Stimulated activated naive CD8-positive, alpha-beta T cell treated with anti-CD3 and anti-CD28 coated beads, Interleukin-15, amount 100 ng/mL, for 72 hours (primary cell): Measurements from ENCODE around the gene CR1L.
A peak's percentile ranks its signal among the peaks of the same experiment; 100 is the strongest.
"Not testable (repeated sequence)": the region's sequence is repeated elsewhere in the genome, so short reads cannot be mapped to it uniquely, and the experiment has no call there.

Experiments used
- ATAC-seq: fragments of 150-1000 bp; cut with Tn5 transposase; 2 replicates; pipeline ENCODE4 v1.10.0; 2021; ENCODE audit warnings: mild to moderate bottlenecking, moderate library complexity
- DNase-seq, 2 donors: peaks; one replicate each; pipeline ENCODE4 v3.0.0; 2021 to 2022
- H3K27ac Mint-ChIP-seq, 2 donors: one replicate each; pipeline ENCODE4 v1.8.0; 2022; ENCODE audit warnings: mild to moderate bottlenecking in 2 of 2, mixed read lengths in 2 of 2, moderate library complexity in 2 of 2
- H3K27me3 Mint-ChIP-seq: one replicate; pipeline ENCODE4 v1.8.0; 2022; ENCODE audit warnings: mixed read lengths
- H3K4me1 Mint-ChIP-seq: one replicate; pipeline ENCODE4 v1.8.0; 2022; ENCODE audit warnings: mild to moderate bottlenecking, mixed read lengths
- H3K4me3 Mint-ChIP-seq, 2 donors: one replicate each; pipeline ENCODE4 v1.8.0; 2022; ENCODE audit warnings: mild to moderate bottlenecking in 2 of 2, mixed read lengths in 2 of 2, moderate library complexity in 1 of 2
- H3K9me3 Mint-ChIP-seq, 2 donors: one replicate each; pipeline ENCODE4 v1.8.0; 2022; ENCODE audit warnings: mixed read lengths in 2 of 2

Gene CR1L

GRCh38 chr1:207744000-207744534 lies 99.1 kb downstream of the CR1L start:
- peaks cover 0 to 4% of the 10 kb centered on the region in 2 donors for H3K9me3 Mint-ChIP-seq
- no peak for ATAC-seq
- no peaks in the 10 kb centered on the region for H3K27me3 Mint-ChIP-seq
- H3K27ac Mint-ChIP-seq = no peak overlapping the region
- peaks cover 11% of the 10 kb centered on the region for H3K4me1 Mint-ChIP-seq
- DNase-seq = no peak
- no peak overlapping the region for H3K4me3 Mint-ChIP-seq

- H3K27me3 Mint-ChIP-seq = no peaks in the 10 kb centered on the region
- H3K9me3 Mint-ChIP-seq = peaks cover 0 to 4% of the 10 kb centered on the region in 2 donors
These were observed 100.4 kb downstream of the CR1L start for GRCh38 chr1:207745285-207745684.

GRCh38 chr1:207745839-207746767 lies 101.2 kb downstream of the CR1L start:
- H3K4me1 Mint-ChIP-seq = peaks cover 25% of the 10 kb centered on the region
- H3K9me3 Mint-ChIP-seq = peaks cover 0 to 4% of the 10 kb centered on the region in 2 donors
- H3K4me3 Mint-ChIP-seq = no peak overlapping the region
- no peak overlapping the region for H3K27ac Mint-ChIP-seq
- no peak for DNase-seq
- no peak for ATAC-seq
- H3K27me3 Mint-ChIP-seq = no peaks in the 10 kb centered on the region

More at GRCh38 chr1:207745285-207745684, 100.4 kb downstream of the CR1L start:
- Mint-ChIP-seq H3K4me1 (peaks cover 20% of the 10 kb centered on the region), H3K27ac (no peak overlapping the region), H3K4me3 (no peak overlapping the region)
- ATAC-seq (no peak), DNase-seq (no peak)

GRCh38 chr1:207747627-207748492 lies 102.9 kb downstream of the CR1L start:
- Mint-ChIP-seq H3K27me3 (no peaks in the 10 kb centered on the region), H3K4me1 (peaks cover 31% of the 10 kb centered on the region), H3K4me3 (no peak overlapping the region), H3K27ac (no peak overlapping the region), H3K9me3 (peaks cover 0 to 4% of the 10 kb centered on the region in 2 donors)
- ATAC-seq (no peak), DNase-seq (no peak)

GRCh38 chr1:207748737-207749528 lies 104.0 kb downstream of the CR1L start:
- Mint-ChIP-seq H3K4me1 (peaks cover 35% of the 10 kb centered on the region), H3K9me3 (peaks cover 0 to 4% of the 10 kb centered on the region in 2 donors), H3K27ac (peak overlapping the region in 1 of 2 donors; percentile 86), H3K4me3 (peak overlapping the region; percentile 39 to 54), H3K27me3 (no peaks in the 10 kb centered on the region)
- ATAC-seq (no peak), DNase-seq (no peak)

- DNase-seq (no peak), ATAC-seq (no peak)
- peak overlapping the region; percentile 96 to 99 for H3K4me3 Mint-ChIP-seq
- no peaks in the 10 kb centered on the region for H3K27me3 Mint-ChIP-seq
- H3K4me1 Mint-ChIP-seq = peaks cover 51% of the 10 kb centered on the region
- peak overlapping the region; percentile 98 to 99 for H3K27ac Mint-ChIP-seq
- H3K9me3 Mint-ChIP-seq = peaks cover 0 to 4% of the 10 kb centered on the region in 2 donors
These were observed 105.8 kb downstream of the CR1L start for GRCh38 chr1:207750631-207751305.

- DNase-seq, H3K9me3 Mint-ChIP-seq, H3K27me3 Mint-ChIP-seq: not testable (repeated sequence)
- Mint-ChIP-seq H3K4me1 (peaks cover 58% of the 10 kb centered on the region), H3K27ac (peak overlapping the region; percentile 98 to 99), H3K4me3 (peak overlapping the region; percentile 96 to 99)
- peak; percentile 16 for ATAC-seq
These were observed 106.5 kb downstream of the CR1L start for GRCh38 chr1:207751463-207751789.

GRCh38 chr1:207751790-207752455 lies 107.0 kb downstream of the CR1L start, which contains the start of gene CD46:
TSS of gene CD46 (plus strand) at chr1:207752054. CDS start at chr1:207752213, 159 bp downstream.
- Mint-ChIP-seq H3K4me3 (peak within 1 kb of the TSS; percentile 96 to 99), H3K27me3 (no peaks in the 10 kb centered on the region), H3K27ac (peak within 1 kb of the TSS; percentile 98 to 99), H3K4me1 (peaks cover 63% of the 10 kb centered on the region), H3K9me3 (peaks cover 0 to 4% of the 10 kb centered on the region in 2 donors)
- DNase-seq = peak; percentile 92 to 95
- peak; percentile 97 for ATAC-seq

GRCh38 chr1:207752456-207752998 lies 107.6 kb downstream of the CR1L start:
- H3K4me3 Mint-ChIP-seq = peak overlapping the region; percentile 96 to 99
- DNase-seq (peak; percentile 44 to 56), ATAC-seq (peak; percentile 66)
- H3K27me3 Mint-ChIP-seq = no peaks in the 10 kb centered on the region
- peak overlapping the region; percentile 95 to 98 for H3K27ac Mint-ChIP-seq
- peaks cover 63% of the 10 kb centered on the region for H3K4me1 Mint-ChIP-seq
- H3K9me3 Mint-ChIP-seq = peaks cover 0 to 4% of the 10 kb centered on the region in 2 donors

- Mint-ChIP-seq H3K27ac (no peak overlapping the region), H3K27me3 (no peaks in the 10 kb centered on the region), H3K9me3 (no peaks in the 10 kb centered on the region), H3K4me1 (peaks cover 65% of the 10 kb centered on the region), H3K4me3 (peak overlapping the region; percentile 96 to 99)
- DNase-seq (no peak), ATAC-seq (no peak)
These were observed 108.7 kb downstream of the CR1L start for GRCh38 chr1:207753611-207754010.

GRCh38 chr1:207754011-207754410 lies 109.1 kb downstream of the CR1L start:
- Mint-ChIP-seq H3K4me3 (peak overlapping the region in 1 of 2 donors; percentile 99), H3K9me3 (no peaks in the 10 kb centered on the region), H3K27me3 (no peaks in the 10 kb centered on the region), H3K27ac (peak overlapping the region in 1 of 2 donors; percentile 45), H3K4me1 (peaks cover 61% of the 10 kb centered on the region)
- ATAC-seq (no peak), DNase-seq (no peak)

- DNase-seq = no peak
- H3K27me3 Mint-ChIP-seq = no peaks in the 10 kb centered on the region
- ATAC-seq = no peak
- H3K4me3 Mint-ChIP-seq = no peak overlapping the region
- peaks cover 52% of the 10 kb centered on the region for H3K4me1 Mint-ChIP-seq
- no peaks in the 10 kb centered on the region for H3K9me3 Mint-ChIP-seq
- H3K27ac Mint-ChIP-seq = peak overlapping the region in 1 of 2 donors; percentile 10
These were observed 110.2 kb downstream of the CR1L start for GRCh38 chr1:207754974-207755700.
